Measurements from ENCODE around the gene SLC6A12.

Gene SLC6A12

GRCh38 chr12:153080-153746 lies 60.7 kb downstream of the SLC6A12 start:
- Mint-ChIP-seq H3K4me1 (peaks cover 24% of the 10 kb centered on the region), H3K4me3 (no peak overlapping the region), H3K27ac (peak overlapping the region in 2 of 3 experiments; percentile 28 to 45)

DNA sequence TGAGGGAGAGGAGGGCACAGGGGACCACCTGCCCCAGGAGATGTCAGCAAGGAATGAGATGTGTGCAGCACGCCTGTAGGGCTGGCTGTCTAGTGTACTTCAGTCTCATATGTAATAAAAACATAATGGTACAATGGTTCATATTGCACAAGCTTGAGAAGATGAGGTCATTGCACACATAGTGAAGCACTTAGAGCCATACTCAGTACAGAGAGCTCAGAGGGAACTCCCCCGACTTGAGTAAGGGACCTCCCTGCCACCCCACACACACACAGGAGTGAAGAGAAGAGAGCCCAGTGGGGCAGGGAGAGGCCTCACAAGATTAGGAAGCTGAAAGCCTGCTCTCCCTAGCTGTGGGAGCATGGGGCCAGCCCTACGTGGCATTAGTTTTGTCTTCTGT lies 61.5 kb downstream of the SLC6A12 start:
- no peaks in the 10 kb centered on the region for H3K36me3 Mint-ChIP-seq (ENCODE audit: low read depth)
- TF ChIP-seq, protein P1, sequence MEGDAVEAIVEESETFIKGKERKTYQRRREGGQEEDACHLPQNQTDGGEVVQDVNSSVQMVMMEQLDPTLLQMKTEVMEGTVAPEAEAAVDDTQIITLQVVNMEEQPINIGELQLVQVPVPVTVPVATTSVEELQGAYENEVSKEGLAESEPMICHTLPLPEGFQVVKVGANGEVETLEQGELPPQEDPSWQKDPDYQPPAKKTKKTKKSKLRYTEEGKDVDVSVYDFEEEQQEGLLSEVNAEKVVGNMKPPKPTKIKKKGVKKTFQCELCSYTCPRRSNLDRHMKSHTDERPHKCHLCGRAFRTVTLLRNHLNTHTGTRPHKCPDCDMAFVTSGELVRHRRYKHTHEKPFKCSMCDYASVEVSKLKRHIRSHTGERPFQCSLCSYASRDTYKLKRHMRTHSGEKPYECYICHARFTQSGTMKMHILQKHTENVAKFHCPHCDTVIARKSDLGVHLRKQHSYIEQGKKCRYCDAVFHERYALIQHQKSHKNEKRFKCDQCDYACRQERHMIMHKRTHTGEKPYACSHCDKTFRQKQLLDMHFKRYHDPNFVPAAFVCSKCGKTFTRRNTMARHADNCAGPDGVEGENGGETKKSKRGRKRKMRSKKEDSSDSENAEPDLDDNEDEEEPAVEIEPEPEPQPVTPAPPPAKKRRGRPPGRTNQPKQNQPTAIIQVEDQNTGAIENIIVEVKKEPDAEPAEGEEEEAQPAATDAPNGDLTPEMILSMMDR (IDR thresholded peaks at IDR 0.05; ENCODE audit: unreplicated experiment in 3 of 3): no peak
- peaks cover 24% of the 10 kb centered on the region for H3K4me1 Mint-ChIP-seq
- H3K9me3 Mint-ChIP-seq: no peaks in the 10 kb centered on the region
- no peak overlapping the region for H3K4me3 Mint-ChIP-seq
- H3K27me3 Mint-ChIP-seq (ENCODE audit: low read depth): peaks cover 17% of the 10 kb centered on the region
- H3K27ac Mint-ChIP-seq: peak overlapping the region in 1 of 3 experiments; percentile 28

More at GRCh38 chr12:153080-153746, 60.7 kb downstream of the SLC6A12 start:
- Mint-ChIP-seq H3K9me3 (no peaks in the 10 kb centered on the region), H3K36me3 (ENCODE audit: low read depth) (no peaks in the 10 kb centered on the region), H3K27me3 (ENCODE audit: low read depth) (peaks cover 17% of the 10 kb centered on the region)
- TF ChIP-seq, protein P1 (IDR thresholded peaks at IDR 0.05; ENCODE audit: unreplicated experiment in 3 of 3): peak; percentile 75 to 88 (median 79)

DNA sequence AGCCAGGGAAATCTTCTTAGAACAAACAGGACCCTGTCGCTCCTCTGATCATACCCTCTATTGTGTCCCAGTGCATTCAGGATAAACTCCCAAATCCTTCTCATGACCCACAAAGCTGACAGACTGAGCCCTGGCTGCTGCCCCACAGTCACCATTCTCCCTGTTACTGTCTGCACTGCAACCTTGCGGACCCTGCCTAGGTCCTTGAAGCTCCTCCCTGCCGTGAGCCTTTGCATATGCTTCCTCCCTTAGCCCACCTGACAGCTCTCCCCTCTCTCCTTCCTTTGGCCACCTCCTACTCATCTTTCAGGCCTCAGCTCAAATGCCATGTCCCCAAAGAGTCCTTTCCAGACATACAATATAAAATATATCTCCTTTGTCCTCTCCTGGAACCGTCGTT lies 62.4 kb downstream of the SLC6A12 start:
- no peak overlapping the region for H3K4me3 Mint-ChIP-seq
- TF ChIP-seq, protein P1 (IDR thresholded peaks at IDR 0.05; ENCODE audit: unreplicated experiment in 3 of 3): no peak
- no peak overlapping the region for H3K27ac Mint-ChIP-seq
- no peaks in the 10 kb centered on the region for H3K36me3 Mint-ChIP-seq (ENCODE audit: low read depth)
- no peaks in the 10 kb centered on the region for H3K9me3 Mint-ChIP-seq
- H3K27me3 Mint-ChIP-seq (ENCODE audit: low read depth): peaks cover 17% of the 10 kb centered on the region
- H3K4me1 Mint-ChIP-seq: peaks cover 24% of the 10 kb centered on the region

DNA sequence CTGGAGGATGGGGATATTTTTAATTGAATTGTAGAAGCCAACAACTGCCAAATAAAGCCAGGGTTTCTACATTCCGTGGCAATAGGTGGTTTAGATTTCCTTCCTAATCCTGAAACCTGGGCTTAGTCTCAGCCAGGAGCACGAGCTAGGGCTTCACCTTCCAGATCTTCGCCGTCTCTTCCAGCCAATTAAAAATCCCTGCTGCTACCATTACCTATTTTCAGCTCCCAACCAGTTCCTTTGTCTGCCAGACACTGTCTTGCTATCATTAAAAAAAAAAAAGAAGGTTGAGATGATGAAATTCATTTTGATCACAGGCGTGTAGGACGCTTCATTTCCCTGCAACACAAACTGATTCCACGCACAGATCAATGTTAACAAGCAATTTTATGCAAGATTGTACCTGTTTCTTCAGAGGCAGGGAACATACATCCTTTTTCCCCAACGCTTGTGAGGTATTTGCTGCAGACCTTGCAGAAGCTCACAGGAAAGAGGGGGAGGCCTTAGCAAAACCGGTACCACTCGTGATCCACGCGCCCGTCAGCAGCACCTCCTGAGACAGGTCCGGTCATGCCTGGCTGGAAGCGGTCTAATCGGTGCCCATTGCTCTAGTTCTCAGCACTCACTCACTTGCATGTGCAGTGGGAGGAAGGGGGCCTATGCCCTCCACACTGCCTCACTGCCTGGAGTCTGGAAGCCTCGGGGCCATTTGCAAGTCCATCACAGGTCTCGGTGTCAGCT lies 65.1 kb downstream of the SLC6A12 start:
- TF ChIP-seq, protein P1 (IDR thresholded peaks at IDR 0.05; ENCODE audit: unreplicated experiment in 3 of 3): no peak
- H3K4me3 Mint-ChIP-seq: no peak overlapping the region
- peaks cover 21% of the 10 kb centered on the region for H3K27me3 Mint-ChIP-seq (ENCODE audit: low read depth)
- no peaks in the 10 kb centered on the region for H3K9me3 Mint-ChIP-seq
- peaks cover 39% of the 10 kb centered on the region for H3K4me1 Mint-ChIP-seq
- H3K27ac Mint-ChIP-seq: peak overlapping the region in 1 of 3 experiments; percentile 22
- H3K36me3 Mint-ChIP-seq (ENCODE audit: low read depth): no peaks in the 10 kb centered on the region

DNA sequence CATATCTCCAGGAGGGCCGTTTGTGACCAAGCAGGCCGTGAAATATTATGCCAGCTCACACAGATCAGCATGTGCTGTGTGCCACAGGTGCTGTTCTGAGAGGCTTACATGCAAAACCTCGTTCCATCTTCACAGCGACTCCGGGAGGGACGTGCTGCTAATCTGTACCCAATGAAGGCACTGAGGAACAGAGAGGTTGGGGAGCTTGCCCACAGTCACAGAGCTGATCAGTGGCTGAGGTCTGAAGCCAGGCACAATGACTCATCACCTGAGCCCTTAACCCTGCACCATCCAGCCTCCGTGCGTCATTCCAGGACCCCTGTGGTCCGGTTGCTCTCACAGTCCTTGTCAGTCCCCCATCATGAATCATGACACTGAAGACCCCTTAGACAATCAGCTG lies 66.7 kb downstream of the SLC6A12 start:
- peaks cover 3% of the 10 kb centered on the region for H3K36me3 Mint-ChIP-seq (ENCODE audit: low read depth)
- H3K4me3 Mint-ChIP-seq: no peak overlapping the region
- peaks cover 15% of the 10 kb centered on the region for H3K27me3 Mint-ChIP-seq (ENCODE audit: low read depth)
- no peak overlapping the region for H3K27ac Mint-ChIP-seq
- TF ChIP-seq, protein P1 (IDR thresholded peaks at IDR 0.05; ENCODE audit: unreplicated experiment in 3 of 3): no peak
- peaks cover 38% of the 10 kb centered on the region for H3K4me1 Mint-ChIP-seq
- no peaks in the 10 kb centered on the region for H3K9me3 Mint-ChIP-seq
